Activated CD4-positive, alpha-beta T cell treated with anti-CD3 and anti-CD28 coated beads for 1 hour (primary cell): ENCODE results near the gene EDEM1.
"Not testable (repeated sequence)": the region's sequence is repeated elsewhere in the genome, so short reads cannot be mapped to it uniquely, and the experiment has no call there.

Experiments used
- DNase-seq: peaks from one replicate; pipeline ENCODE4 v3.0.0-alpha.2; 2020

Gene EDEM1

GRCh38 chr3:5187156-5187919, at the start of gene EDEM1:
EDEM1 (plus strand) TSS chr3:5187707; CDS start chr3:5187806, 99 bp downstream.
- peak; percentile 90 for DNase-seq

GRCh38 chr3:5138214-5138981, 49.1 kb upstream of the EDEM1 start:
- DNase-seq = no peak

- DNase-seq = no peak
These were observed 47.3 kb upstream of the EDEM1 start for GRCh38 chr3:5140230-5140621.

GRCh38 chr3:5140839-5141238, 46.7 kb upstream of the EDEM1 start:
- no peak for DNase-seq

- DNase-seq = no peak
These were observed 45.7 kb upstream of the EDEM1 start for GRCh38 chr3:5141760-5142159.

GRCh38 chr3:5143464-5143863, 44.0 kb upstream of the EDEM1 start:
- no peak for DNase-seq

- no peak for DNase-seq
These were observed 43.1 kb upstream of the EDEM1 start for GRCh38 chr3:5144316-5144994.

- DNase-seq = no peak
These were observed 42.4 kb upstream of the EDEM1 start for GRCh38 chr3:5145120-5145519.

GRCh38 chr3:5147152-5147551, 40.4 kb upstream of the EDEM1 start:
- not testable (repeated sequence) for DNase-seq

GRCh38 chr3:5149306-5149880, 38.1 kb upstream of the EDEM1 start:
- DNase-seq = no peak

- no peak for DNase-seq
These were observed 35.9 kb upstream of the EDEM1 start for GRCh38 chr3:5151586-5151985.

- DNase-seq = no peak
These were observed 34.4 kb upstream of the EDEM1 start for GRCh38 chr3:5153074-5153473.

GRCh38 chr3:5155241-5155640, 32.3 kb upstream of the EDEM1 start:
- DNase-seq = no peak

GRCh38 chr3:5160321-5160720, 27.2 kb upstream of the EDEM1 start:
- DNase-seq = no peak

- DNase-seq = no peak
These were observed 26.3 kb upstream of the EDEM1 start for GRCh38 chr3:5160940-5161858.

- no peak for DNase-seq
These were observed 25.4 kb upstream of the EDEM1 start for GRCh38 chr3:5162102-5162501.

- DNase-seq = no peak
These were observed 21.8 kb upstream of the EDEM1 start for GRCh38 chr3:5165698-5166097.

- no peak for DNase-seq
These were observed 20.7 kb upstream of the EDEM1 start for GRCh38 chr3:5166846-5167245.

- no peak for DNase-seq
These were observed 19.4 kb upstream of the EDEM1 start for GRCh38 chr3:5168110-5168509.

GRCh38 chr3:5169807-5170206, 17.7 kb upstream of the EDEM1 start:
- no peak for DNase-seq

- DNase-seq = no peak
These were observed 16.5 kb upstream of the EDEM1 start for GRCh38 chr3:5170975-5171374.

- no peak for DNase-seq
These were observed 15.5 kb upstream of the EDEM1 start for GRCh38 chr3:5172018-5172417.
